ENCODE measurements around the gene UQCRQ.

Gene UQCRQ

DNA sequence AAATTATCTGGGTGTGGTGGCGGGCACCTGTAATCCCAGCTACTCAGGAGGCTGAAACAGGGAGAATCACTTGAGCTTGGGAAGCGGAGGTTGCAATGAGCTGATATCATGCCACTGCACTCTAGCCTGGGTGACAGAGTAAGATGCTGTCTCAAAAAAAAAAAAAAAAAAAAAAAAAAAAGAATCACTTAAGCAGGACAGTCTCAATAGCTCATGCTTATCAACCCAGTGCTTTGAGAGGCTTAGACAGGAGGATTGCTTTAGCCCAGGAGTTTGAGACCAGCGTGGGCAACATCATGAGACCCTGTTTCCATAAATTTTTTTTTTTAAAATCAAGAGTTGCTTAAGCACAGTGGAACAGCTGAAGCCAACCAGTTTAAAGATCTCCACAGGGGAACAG, 49.6 kb downstream of the UQCRQ start:
- no peak for DNase-seq
